NCI-H2196 treated with DMSO at 0.1 percent for 48 hours (cell line): ENCODE data around the gene ARHGAP25.

Source experiments
- DNase-seq: peaks from one replicate; lab custom pipeline; 2025; ENCODE audit not compliant: unreplicated experiment; lab: John Stamatoyannopoulos, UW

Gene ARHGAP25

DNA sequence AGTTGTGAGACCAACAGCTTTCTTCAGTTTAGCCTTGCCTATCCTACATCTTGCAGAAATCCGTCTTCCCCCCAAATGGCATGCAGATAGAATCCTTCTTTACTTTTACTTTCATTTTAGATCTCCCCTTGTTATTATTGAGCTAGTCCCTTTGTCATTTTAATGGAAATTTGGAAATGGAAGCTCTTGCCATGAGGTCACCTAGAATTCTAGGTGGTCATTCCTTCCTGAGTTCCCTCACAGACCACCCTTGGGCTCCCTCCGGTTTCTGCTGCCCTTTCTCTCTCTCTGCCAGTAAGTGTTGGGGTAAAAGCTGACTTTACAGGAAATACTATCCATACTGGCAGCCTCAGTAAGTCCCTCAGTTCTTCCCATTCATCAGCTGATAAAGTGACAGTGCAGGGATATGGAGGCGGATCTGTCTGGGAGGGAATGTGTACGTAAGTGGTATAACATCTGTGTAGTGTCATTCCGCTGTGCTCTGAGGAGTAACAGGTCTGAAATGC is 30.2 kb downstream of the ARHGAP25 start:
- no peak for DNase-seq

- no peak for DNase-seq
Observed at GRCh38 chr2:68765739-68766375, 31.2 kb downstream of the ARHGAP25 start.

GRCh38 chr2:68766376-68766845 is 31.8 kb downstream of the ARHGAP25 start:
- no peak for DNase-seq

GRCh38 chr2:68767031-68767961 is 32.7 kb downstream of the ARHGAP25 start:
- DNase-seq, result no peak

DNA sequence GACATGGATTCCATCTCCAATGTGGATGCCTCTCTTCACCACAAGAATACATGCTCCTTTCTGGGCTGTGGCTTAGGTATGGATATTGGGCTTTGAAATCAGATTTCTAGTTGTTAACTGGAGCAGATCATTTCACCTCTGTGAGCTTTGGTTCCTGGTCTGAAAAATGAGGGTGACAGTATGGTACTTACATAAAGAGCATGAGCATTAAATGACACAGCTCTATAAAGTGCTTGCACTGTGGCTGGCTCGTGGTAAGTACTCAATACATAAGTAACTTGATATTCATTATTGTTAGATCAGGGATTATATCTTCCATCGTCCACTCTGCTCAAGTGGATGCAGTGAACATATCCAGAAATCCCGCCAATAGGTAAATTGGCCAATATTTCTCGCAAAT is 33.4 kb downstream of the ARHGAP25 start:
- no peak for DNase-seq

- DNase-seq, result no peak
Observed at GRCh38 chr2:68768461-68768860, 33.9 kb downstream of the ARHGAP25 start.

- no peak for DNase-seq
Observed at GRCh38 chr2:68768951-68769350, 34.3 kb downstream of the ARHGAP25 start.

- no peak for DNase-seq
Observed at GRCh38 chr2:68769586-68770270, 35.1 kb downstream of the ARHGAP25 start.

- DNase-seq, result no peak
Observed at GRCh38 chr2:68770271-68771111, 35.9 kb downstream of the ARHGAP25 start.

DNA sequence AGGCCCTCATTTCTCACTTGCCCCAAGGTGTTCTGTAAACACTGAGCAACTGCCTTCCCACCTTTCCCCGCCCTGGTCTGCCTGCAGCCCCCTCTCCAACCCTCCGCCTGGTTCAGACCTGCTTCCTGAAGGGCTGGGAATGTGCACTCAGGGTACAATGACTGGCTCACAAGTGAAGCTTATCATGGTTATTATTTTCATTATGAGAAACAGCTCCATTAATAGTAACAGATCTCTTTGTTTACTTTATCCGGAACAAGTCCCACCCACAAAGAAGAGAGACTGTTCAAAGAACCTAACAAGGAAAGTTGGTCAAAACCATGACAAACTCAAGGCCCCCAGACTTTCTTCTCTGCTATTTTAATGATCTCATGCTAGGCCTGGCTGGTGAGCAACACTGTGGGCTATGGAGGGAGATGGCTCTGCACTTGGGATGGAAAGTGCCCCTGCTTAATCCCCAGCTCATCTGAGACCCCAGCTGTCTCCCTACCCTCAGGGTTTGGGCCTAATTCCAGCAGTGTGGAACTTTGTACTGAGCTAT is 36.7 kb downstream of the ARHGAP25 start:
- no peak for DNase-seq

DNA sequence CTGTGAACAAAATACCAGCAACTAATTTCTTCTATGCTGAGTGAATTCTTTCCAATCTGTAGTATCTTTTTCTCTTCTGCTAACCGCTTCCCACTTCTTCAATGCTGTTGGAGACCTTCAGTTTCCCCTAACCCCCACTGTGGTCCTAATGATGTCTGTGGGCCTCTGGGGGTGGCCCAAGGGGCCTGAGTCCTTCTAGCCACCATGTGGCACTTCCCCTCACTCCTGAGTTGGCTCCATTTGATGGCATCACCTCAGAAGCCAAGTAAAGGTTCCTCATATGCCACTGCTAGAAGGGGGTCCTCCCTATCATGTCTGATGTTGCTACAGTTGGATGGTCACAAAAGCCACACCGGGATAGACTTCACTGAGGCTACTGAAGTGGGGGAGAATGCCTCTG is 37.5 kb downstream of the ARHGAP25 start:
- DNase-seq, result no peak

GRCh38 chr2:68774569-68775271 is 40.1 kb downstream of the ARHGAP25 start:
- no peak for DNase-seq

DNA sequence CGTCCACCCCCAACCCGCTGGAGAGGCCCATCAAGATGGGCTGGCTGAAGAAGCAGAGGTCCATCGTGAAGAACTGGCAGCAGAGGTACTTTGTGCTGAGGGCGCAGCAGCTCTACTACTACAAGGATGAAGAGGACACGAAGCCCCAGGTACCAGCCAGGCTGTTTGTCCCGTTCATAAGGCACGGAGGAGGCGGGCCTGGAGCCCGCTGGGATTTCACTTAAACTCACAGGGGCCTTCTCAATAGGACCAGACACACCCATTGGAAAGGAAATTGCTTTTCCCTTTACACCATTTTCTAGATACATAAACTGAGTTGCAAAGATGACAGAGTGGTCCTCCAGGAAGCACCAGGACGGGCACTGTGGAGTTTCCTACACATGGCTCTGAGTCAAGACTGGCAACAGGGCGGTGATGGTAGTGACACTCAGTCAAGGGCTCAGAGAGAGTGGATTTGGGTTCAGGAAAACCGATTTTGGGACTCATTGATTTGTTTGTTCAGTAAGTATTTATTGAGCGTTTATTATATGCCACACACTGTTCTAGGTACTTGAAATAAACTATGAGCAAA is 40.7 kb downstream of the ARHGAP25 start:
- DNase-seq, result no peak

DNA sequence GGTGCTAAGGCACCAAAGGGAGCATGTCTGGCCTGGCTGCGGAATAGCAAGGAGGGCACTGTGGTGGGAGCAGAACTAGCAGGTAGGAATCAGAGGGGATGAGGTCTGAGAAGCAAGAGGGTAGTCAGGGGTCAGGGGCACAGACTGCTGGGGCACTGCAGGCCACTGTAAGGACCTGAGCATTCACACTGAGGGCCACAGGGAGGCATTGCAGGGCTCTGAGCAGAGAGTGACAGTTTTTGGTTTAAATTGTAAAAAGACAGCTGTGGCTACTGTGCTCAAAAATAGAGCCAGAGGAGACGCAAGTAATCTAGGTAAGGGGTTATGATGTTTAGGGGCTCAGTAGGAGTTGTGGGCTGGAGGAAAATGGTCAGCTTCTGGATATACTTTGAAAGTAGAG is 41.5 kb downstream of the ARHGAP25 start:
- no peak for DNase-seq

- DNase-seq, result no peak
Observed at GRCh38 chr2:68779595-68779994, 45.0 kb downstream of the ARHGAP25 start.

- DNase-seq, result no peak
Observed at GRCh38 chr2:68784188-68784587, 49.6 kb downstream of the ARHGAP25 start.

DNA sequence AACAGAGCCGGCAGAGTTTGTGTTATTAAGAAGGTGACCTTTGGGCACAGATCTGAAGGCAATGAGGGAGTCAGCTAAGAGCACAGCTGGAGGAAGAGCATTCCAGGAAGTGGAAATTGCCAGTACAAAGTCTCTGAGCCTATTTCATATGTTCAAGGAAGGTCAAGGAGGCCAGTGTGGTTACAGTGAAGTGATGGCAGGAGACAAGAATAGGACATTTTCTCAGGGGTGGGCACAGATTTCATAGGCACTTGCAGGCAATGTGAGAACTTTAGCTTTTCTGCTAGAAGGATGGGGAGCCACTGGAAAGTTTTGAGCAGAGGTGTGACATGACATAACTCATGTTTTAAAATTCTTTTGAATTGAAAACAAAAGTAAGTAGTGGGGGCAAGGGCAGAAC is 50.3 kb downstream of the ARHGAP25 start:
- DNase-seq, result no peak

- DNase-seq, result no peak
Observed at GRCh38 chr2:68787356-68787755, 52.7 kb downstream of the ARHGAP25 start.

DNA sequence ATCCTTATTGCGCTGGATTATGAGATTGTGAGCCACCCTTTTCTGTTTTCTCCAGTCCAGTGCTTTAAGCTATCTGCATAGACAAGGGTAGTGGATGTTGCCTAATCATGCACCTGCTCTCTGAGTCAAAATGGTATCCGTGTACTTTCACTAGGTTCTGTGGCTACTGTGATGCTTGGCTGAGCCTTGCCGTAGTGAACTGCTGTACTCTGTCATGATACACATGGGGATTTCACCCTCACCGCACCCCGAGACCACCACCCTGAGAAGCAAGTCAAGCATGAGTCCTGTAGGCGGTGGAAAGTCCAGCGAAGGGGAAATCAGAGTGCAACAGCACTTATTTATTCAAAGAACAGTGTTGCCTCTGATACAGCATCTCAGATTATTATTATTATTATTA is 55.0 kb downstream of the ARHGAP25 start:
- no peak for DNase-seq
